ENCODE results near the gene GIGYF2.

Gene GIGYF2

DNA sequence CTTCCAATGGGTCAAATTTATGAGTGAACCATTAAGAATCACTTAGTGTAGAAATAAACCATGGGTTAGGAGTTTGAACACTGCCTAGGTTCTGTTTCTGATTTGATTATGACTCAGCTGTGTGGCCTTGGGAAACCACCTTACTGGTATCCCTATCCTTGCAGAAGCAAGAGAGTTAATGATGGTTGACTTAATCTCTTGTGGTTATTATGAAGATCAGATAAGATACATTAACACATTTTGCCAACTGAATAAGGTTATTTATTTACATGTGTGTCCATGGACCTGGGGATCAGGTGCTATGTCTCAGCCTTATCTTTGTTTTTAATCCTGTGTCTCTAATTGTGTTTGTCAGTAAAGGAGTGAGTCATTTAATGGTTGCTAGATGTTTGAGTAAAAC, 84.6 kb downstream of the GIGYF2 start:
- no peak overlapping the region for H3K4me3 ChIP-seq
- H3K9me3 ChIP-seq, result no peaks in the 10 kb centered on the region
- DNase-seq, result no peak
- no peak overlapping the region for H3K27ac ChIP-seq
- peaks cover 0 to 7% (median 3%) of the 10 kb centered on the region in 4 donors for H3K4me1 ChIP-seq
- no peaks in the 10 kb centered on the region for H3K27me3 ChIP-seq
- peaks cover 6 to 15% (median 13%) of the 10 kb centered on the region in 3 donors for H3K36me3 ChIP-seq
- intact Hi-C loops (cut with DNase I; ENCODE audit: low total_unique reads), result no loop called here
- TF ChIP-seq, protein P1, sequence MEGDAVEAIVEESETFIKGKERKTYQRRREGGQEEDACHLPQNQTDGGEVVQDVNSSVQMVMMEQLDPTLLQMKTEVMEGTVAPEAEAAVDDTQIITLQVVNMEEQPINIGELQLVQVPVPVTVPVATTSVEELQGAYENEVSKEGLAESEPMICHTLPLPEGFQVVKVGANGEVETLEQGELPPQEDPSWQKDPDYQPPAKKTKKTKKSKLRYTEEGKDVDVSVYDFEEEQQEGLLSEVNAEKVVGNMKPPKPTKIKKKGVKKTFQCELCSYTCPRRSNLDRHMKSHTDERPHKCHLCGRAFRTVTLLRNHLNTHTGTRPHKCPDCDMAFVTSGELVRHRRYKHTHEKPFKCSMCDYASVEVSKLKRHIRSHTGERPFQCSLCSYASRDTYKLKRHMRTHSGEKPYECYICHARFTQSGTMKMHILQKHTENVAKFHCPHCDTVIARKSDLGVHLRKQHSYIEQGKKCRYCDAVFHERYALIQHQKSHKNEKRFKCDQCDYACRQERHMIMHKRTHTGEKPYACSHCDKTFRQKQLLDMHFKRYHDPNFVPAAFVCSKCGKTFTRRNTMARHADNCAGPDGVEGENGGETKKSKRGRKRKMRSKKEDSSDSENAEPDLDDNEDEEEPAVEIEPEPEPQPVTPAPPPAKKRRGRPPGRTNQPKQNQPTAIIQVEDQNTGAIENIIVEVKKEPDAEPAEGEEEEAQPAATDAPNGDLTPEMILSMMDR (IDR thresholded peaks at IDR 0.05), result no peak

DNA sequence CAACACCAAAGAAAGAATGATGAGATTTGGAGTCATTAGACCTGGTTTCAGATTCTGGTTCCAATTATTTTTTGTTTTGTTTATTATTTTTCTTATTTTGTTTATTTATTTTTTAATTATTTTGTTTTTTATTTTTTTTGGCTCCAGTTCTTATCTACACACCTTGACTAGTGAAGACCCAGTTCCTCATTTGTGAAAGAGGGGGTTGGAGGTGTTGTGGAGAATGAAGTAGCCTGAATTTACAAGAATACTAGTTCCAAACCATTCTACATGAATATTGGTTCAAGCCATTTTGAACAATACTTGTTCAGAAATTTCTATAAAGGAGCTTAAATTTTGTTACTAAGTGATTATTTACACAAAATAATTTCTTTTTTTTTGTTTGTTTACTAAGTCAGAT, 86.1 kb downstream of the GIGYF2 start:
- TF ChIP-seq, protein P1 (IDR thresholded peaks at IDR 0.05), result no peak
- intact Hi-C loops (cut with DNase I; ENCODE audit: low total_unique reads), result no loop called here
- no peak for DNase-seq
- no peak overlapping the region for H3K4me3 ChIP-seq
- peaks cover 0 to 7% (median 3%) of the 10 kb centered on the region in 4 donors for H3K4me1 ChIP-seq
- H3K9me3 ChIP-seq, result no peaks in the 10 kb centered on the region
- no peak overlapping the region for H3K27ac ChIP-seq
- no peaks in the 10 kb centered on the region for H3K27me3 ChIP-seq
- H3K36me3 ChIP-seq, result peaks cover 14 to 25% (median 19%) of the 10 kb centered on the region in 3 donors

DNA sequence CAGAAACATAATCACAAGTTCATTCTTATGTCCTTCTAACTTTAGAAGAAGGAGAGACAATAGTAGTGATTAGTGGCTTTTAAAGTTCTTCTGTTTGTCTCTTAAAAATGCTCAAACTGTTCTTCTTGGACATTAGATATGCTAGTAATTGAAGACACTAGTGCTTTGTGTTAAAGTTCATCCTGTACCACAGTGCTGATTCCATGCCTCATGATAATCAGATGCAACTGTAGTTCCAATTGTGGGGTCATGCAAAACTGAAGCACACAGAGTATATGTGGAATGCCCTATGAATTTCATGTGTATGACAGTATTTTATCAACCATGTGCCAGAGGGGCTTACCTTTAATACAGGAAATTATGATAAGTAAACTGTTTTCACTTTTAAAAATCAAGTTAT, 90.7 kb downstream of the GIGYF2 start:
- peaks cover 41 to 66% (median 59%) of the 10 kb centered on the region in 3 donors for H3K36me3 ChIP-seq
- TF ChIP-seq, protein P1 (IDR thresholded peaks at IDR 0.05), result no peak
- no peak overlapping the region for H3K4me3 ChIP-seq
- intact Hi-C loops (cut with DNase I; ENCODE audit: low total_unique reads), result no loop called here
- no peak overlapping the region for H3K27ac ChIP-seq
- H3K27me3 ChIP-seq, result no peaks in the 10 kb centered on the region
- H3K9me3 ChIP-seq, result no peaks in the 10 kb centered on the region
- DNase-seq, result no peak
- no peaks in the 10 kb centered on the region for H3K4me1 ChIP-seq

DNA sequence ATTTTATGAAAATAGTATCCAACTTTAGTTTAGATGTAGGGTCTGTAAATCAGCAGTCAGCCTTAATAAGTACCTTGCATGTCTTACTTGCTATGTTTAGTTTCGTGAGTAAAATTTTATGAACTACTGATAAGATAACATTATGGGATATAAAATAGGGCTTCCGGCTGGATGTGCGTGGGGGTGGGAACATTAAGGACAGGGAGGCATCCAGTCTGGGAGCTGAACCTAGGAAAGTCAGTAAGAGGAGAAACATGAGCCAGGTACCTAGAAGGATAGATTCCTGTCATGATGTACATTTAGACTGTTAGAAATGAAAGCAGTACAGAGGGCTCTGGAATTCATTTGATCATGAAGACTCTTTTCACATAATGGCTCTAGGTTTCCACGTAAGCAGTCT, 92.0 kb downstream of the GIGYF2 start:
- TF ChIP-seq, protein P1 (IDR thresholded peaks at IDR 0.05), result no peak
- H3K4me3 ChIP-seq, result no peak overlapping the region
- DNase-seq, result no peak
- peaks cover 52 to 72% (median 71%) of the 10 kb centered on the region in 3 donors for H3K36me3 ChIP-seq
- H3K4me1 ChIP-seq, result no peaks in the 10 kb centered on the region
- H3K27me3 ChIP-seq, result no peaks in the 10 kb centered on the region
- H3K9me3 ChIP-seq, result no peaks in the 10 kb centered on the region
- no peak overlapping the region for H3K27ac ChIP-seq
- intact Hi-C loops (cut with DNase I; ENCODE audit: low total_unique reads), result no loop called here

DNA sequence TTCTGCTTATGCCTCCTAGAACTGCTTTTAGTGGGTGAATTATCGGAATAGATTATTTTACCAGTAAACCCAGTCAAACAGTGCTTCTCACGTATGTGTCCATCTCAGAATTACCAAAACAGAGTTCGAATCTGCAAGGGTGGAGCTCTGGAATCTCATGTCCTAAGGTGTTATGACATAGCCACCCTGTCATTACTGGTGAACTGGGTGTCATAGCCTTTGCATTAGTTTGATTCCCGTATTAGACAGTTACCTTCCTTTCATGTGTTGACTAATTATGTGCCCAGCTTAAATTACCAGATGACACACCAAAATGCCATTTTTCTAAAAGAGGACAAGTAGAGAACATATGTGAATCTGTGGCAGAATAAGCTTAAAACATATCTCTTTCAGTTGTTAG, 94.4 kb downstream of the GIGYF2 start:
- Histone ChIP-seq H3K4me3 (no peak overlapping the region), H3K9me3 (no peaks in the 10 kb centered on the region), H3K27me3 (no peaks in the 10 kb centered on the region), H3K27ac (no peak overlapping the region), H3K4me1 (no peaks in the 10 kb centered on the region), H3K36me3 (peaks cover 70 to 90% (median 87%) of the 10 kb centered on the region in 3 donors)
- TF ChIP-seq, protein P1 (IDR thresholded peaks at IDR 0.05), result no peak
- intact Hi-C loops (cut with DNase I; ENCODE audit: low total_unique reads), result no loop called here
- no peak for DNase-seq

DNA sequence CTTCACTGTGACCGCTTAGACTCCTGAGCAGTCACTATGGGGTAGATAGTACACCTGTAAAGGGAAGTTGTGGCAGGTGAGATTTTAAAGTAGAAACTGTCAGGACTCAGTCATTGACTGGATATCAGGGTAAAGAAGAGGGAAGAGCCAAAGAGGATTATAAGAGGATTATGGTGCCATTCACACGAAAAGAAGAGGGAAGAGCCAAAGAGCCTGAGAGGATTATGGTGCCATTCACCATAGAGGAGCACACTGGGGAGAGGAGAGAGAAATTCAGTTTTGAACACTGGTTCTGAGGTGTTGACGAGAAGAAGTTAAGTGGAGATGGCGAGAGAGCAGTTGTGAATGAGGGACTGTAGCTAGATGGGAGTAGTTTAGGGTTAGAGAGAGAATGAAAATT, 96.1 kb downstream of the GIGYF2 start:
- TF ChIP-seq, protein P1 (IDR thresholded peaks at IDR 0.05), result no peak
- H3K4me1 ChIP-seq, result no peaks in the 10 kb centered on the region
- intact Hi-C loops (cut with DNase I; ENCODE audit: low total_unique reads), result no loop called here
- no peaks in the 10 kb centered on the region for H3K27me3 ChIP-seq
- no peaks in the 10 kb centered on the region for H3K9me3 ChIP-seq
- no peak for DNase-seq
- no peak overlapping the region for H3K4me3 ChIP-seq
- peaks cover 68 to 92% (median 91%) of the 10 kb centered on the region in 3 donors for H3K36me3 ChIP-seq
- no peak overlapping the region for H3K27ac ChIP-seq
